Adipocyte (in vitro differentiated cells): ENCODE measurements around the gene PGC.

Source experiments
- DNase-seq: peaks from one replicate; pipeline ENCODE4 v3.0.0-alpha.2; 2015; ENCODE audit warnings: low read depth
- H3K27me3 ChIP-seq: replicated peaks from 2 replicates; pipeline ENCODE4 v1.7.0; 2013; ENCODE audit warnings: mild to moderate bottlenecking, low read length, moderate library complexity; ENCODE audit not compliant: control insufficient read depth, insufficient read depth
- H3K36me3 ChIP-seq: 2 replicates; pipeline ENCODE4 v1.7.0; 2013; ENCODE audit warnings: low read length, mild to moderate bottlenecking, moderate library complexity; ENCODE audit not compliant: control insufficient read depth, insufficient read depth, severe bottlenecking
- H3K4me1 ChIP-seq: 2 replicates; pipeline ENCODE4 v1.7.0; 2013; ENCODE audit warnings: mild to moderate bottlenecking, low read length, moderate library complexity; ENCODE audit not compliant: control insufficient read depth, insufficient read depth
- H3K4me3 ChIP-seq: 2 replicates; pipeline ENCODE4 v1.7.0; 2013; ENCODE audit warnings: mild to moderate bottlenecking, low read length, moderate library complexity
- H3K9ac ChIP-seq: 2 replicates; pipeline ENCODE4 v1.7.0; 2013; ENCODE audit warnings: mild to moderate bottlenecking, low read length, moderate library complexity
- H3K9me3 ChIP-seq: 2 replicates; pipeline ENCODE4 v1.7.0; 2013; ENCODE audit warnings: mild to moderate bottlenecking, low read length, moderate library complexity; ENCODE audit not compliant: control insufficient read depth

The PGC gene

GRCh38 chr6:41706876-41707564 is 40.2 kb downstream of the PGC start:
- H3K36me3 ChIP-seq: no peaks in the 10 kb centered on the region

GRCh38 chr6:41705996-41706835 is 41.0 kb downstream of the PGC start:
- DNase-seq: peak; percentile 86
- H3K4me3 ChIP-seq: no peak overlapping the region
- no peaks in the 10 kb centered on the region for H3K27me3 ChIP-seq
- H3K36me3 ChIP-seq: no peaks in the 10 kb centered on the region
- no peaks in the 10 kb centered on the region for H3K9me3 ChIP-seq
- H3K4me1 ChIP-seq: peaks cover 21% of the 10 kb centered on the region
- peak overlapping the region; percentile 3 for H3K9ac ChIP-seq

More at GRCh38 chr6:41706876-41707564, 40.2 kb downstream of the PGC start:
- H3K27me3 ChIP-seq: no peaks in the 10 kb centered on the region
- peak; percentile 79 for DNase-seq
- no peaks in the 10 kb centered on the region for H3K9me3 ChIP-seq
- no peak overlapping the region for H3K4me3 ChIP-seq
- no peak overlapping the region for H3K9ac ChIP-seq
- H3K4me1 ChIP-seq: peaks cover 21% of the 10 kb centered on the region

- Histone ChIP-seq H3K4me1 (peaks cover 21% of the 10 kb centered on the region), H3K27me3 (no peaks in the 10 kb centered on the region), H3K9me3 (no peaks in the 10 kb centered on the region), H3K4me3 (no peak overlapping the region), H3K9ac (peak overlapping the region; percentile 3), H3K36me3 (no peaks in the 10 kb centered on the region)
- no peak for DNase-seq
Observed at GRCh38 chr6:41705311-41705995, 41.7 kb downstream of the PGC start.

- no peak overlapping the region for H3K4me3 ChIP-seq
- no peak for DNase-seq
Observed at GRCh38 chr6:41704656-41705310, 42.4 kb downstream of the PGC start.

GRCh38 chr6:41704028-41704427 is 43.2 kb downstream of the PGC start:
- H3K4me1 ChIP-seq: peaks cover 21% of the 10 kb centered on the region
- H3K27me3 ChIP-seq: no peaks in the 10 kb centered on the region
- no peaks in the 10 kb centered on the region for H3K9me3 ChIP-seq
- no peaks in the 10 kb centered on the region for H3K36me3 ChIP-seq
- H3K4me3 ChIP-seq: no peak overlapping the region
- DNase-seq: no peak
- no peak overlapping the region for H3K9ac ChIP-seq

More at GRCh38 chr6:41704656-41705310, 42.4 kb downstream of the PGC start:
- Histone ChIP-seq H3K9ac (no peak overlapping the region), H3K9me3 (no peaks in the 10 kb centered on the region), H3K4me1 (peaks cover 21% of the 10 kb centered on the region), H3K27me3 (no peaks in the 10 kb centered on the region), H3K36me3 (no peaks in the 10 kb centered on the region)

GRCh38 chr6:41702771-41703494 is 44.3 kb downstream of the PGC start:
- Histone ChIP-seq H3K27me3 (no peaks in the 10 kb centered on the region), H3K4me1 (peaks cover 21% of the 10 kb centered on the region), H3K36me3 (no peaks in the 10 kb centered on the region), H3K9ac (no peak overlapping the region), H3K9me3 (no peaks in the 10 kb centered on the region), H3K4me3 (no peak overlapping the region)
- DNase-seq: no peak

- no peak overlapping the region for H3K9ac ChIP-seq
- H3K9me3 ChIP-seq: no peaks in the 10 kb centered on the region
- DNase-seq: no peak
- peaks cover 21% of the 10 kb centered on the region for H3K4me1 ChIP-seq
- no peaks in the 10 kb centered on the region for H3K36me3 ChIP-seq
- no peaks in the 10 kb centered on the region for H3K27me3 ChIP-seq
- H3K4me3 ChIP-seq: no peak overlapping the region
Observed at GRCh38 chr6:41702089-41702745, 45.0 kb downstream of the PGC start.

GRCh38 chr6:41700463-41701347 is 46.5 kb downstream of the PGC start:
- H3K4me3 ChIP-seq: no peak overlapping the region
- peaks cover 8% of the 10 kb centered on the region for H3K4me1 ChIP-seq
- no peaks in the 10 kb centered on the region for H3K27me3 ChIP-seq
- DNase-seq: no peak
- H3K9ac ChIP-seq: no peak overlapping the region
- no peaks in the 10 kb centered on the region for H3K36me3 ChIP-seq
- H3K9me3 ChIP-seq: no peaks in the 10 kb centered on the region

GRCh38 chr6:41699063-41699462 is 48.1 kb downstream of the PGC start:
- no peak for DNase-seq
- no peaks in the 10 kb centered on the region for H3K36me3 ChIP-seq
- H3K27me3 ChIP-seq: no peaks in the 10 kb centered on the region
- no peaks in the 10 kb centered on the region for H3K9me3 ChIP-seq
- no peaks in the 10 kb centered on the region for H3K4me1 ChIP-seq
- no peak overlapping the region for H3K9ac ChIP-seq
- no peak overlapping the region for H3K4me3 ChIP-seq
